ENCODE data around the gene CYTH1.

The CYTH1 gene

GRCh38 chr17:78645421-78646295 is 136.4 kb downstream of the CYTH1 start:
- peak in 10 of 14 donors; percentile 21 to 67 (median 49) for DNase-seq

- no peak for DNase-seq
Measured at GRCh38 chr17:78644931-78645351, 137.1 kb downstream of the CYTH1 start.

GRCh38 chr17:78644224-78644623 is 137.8 kb downstream of the CYTH1 start:
- no peak for DNase-seq

GRCh38 chr17:78643326-78643725 is 138.7 kb downstream of the CYTH1 start:
- DNase-seq, result no peak

GRCh38 chr17:78642707-78643106 is 139.4 kb downstream of the CYTH1 start:
- no peak for DNase-seq

GRCh38 chr17:78641666-78642065 is 140.4 kb downstream of the CYTH1 start:
- no peak for DNase-seq

- DNase-seq, result no peak
Measured at GRCh38 chr17:78641243-78641642, 140.8 kb downstream of the CYTH1 start.

GRCh38 chr17:78640700-78641099 is 141.4 kb downstream of the CYTH1 start:
- DNase-seq, result no peak

GRCh38 chr17:78637643-78638420 is 144.2 kb downstream of the CYTH1 start:
- no peak for DNase-seq

- DNase-seq, result no peak
Measured at GRCh38 chr17:78637146-78637545, 144.9 kb downstream of the CYTH1 start.

GRCh38 chr17:78634154-78634553 is 147.9 kb downstream of the CYTH1 start:
- no peak for DNase-seq

GRCh38 chr17:78629436-78629995 is 152.6 kb downstream of the CYTH1 start:
- no peak for DNase-seq

- no peak for DNase-seq
Measured at GRCh38 chr17:78628547-78629435, 153.3 kb downstream of the CYTH1 start.

GRCh38 chr17:78624324-78625151 is 157.5 kb downstream of the CYTH1 start:
- no peak for DNase-seq

Data from C1 segment of cervical spinal cord (tissue), 14 donors.